HG03565 (cell line): ENCODE results near the gene PPP2R2C.

Source experiments
- ATAC-seq: cut with Tn5 transposase; IDR thresholded peaks from one replicate; pipeline ENCODE4 v1.9.1; 2021; ENCODE audit warnings: mild to moderate bottlenecking, moderate library complexity; ENCODE audit not compliant: unreplicated experiment

Gene PPP2R2C

GRCh38 chr4:6383929-6384328, 88.5 kb downstream of the PPP2R2C start:
- ATAC-seq = no peak

- no peak for ATAC-seq
Measured at GRCh38 chr4:6383009-6383404, 89.4 kb downstream of the PPP2R2C start.

- no peak for ATAC-seq
Measured at GRCh38 chr4:6381571-6382123, 90.8 kb downstream of the PPP2R2C start.

- no peak for ATAC-seq
Measured at GRCh38 chr4:6380746-6381410, 91.5 kb downstream of the PPP2R2C start.

GRCh38 chr4:6379767-6380745, 92.4 kb downstream of the PPP2R2C start:
- ATAC-seq = no peak

- no peak for ATAC-seq
Measured at GRCh38 chr4:6378493-6379445, 93.6 kb downstream of the PPP2R2C start.

GRCh38 chr4:6377626-6378492, 94.6 kb downstream of the PPP2R2C start:
- no peak for ATAC-seq

GRCh38 chr4:6375620-6376295, 96.7 kb downstream of the PPP2R2C start:
- no peak for ATAC-seq

- ATAC-seq = no peak
Measured at GRCh38 chr4:6374575-6374974, 97.8 kb downstream of the PPP2R2C start.

GRCh38 chr4:6373541-6374410, 98.6 kb downstream of the PPP2R2C start:
- no peak for ATAC-seq

GRCh38 chr4:6372649-6373525, 99.5 kb downstream of the PPP2R2C start:
- peak; percentile 56 for ATAC-seq

GRCh38 chr4:6371812-6372211, 100.6 kb downstream of the PPP2R2C start:
- ATAC-seq = no peak

GRCh38 chr4:6371271-6371670, 101.1 kb downstream of the PPP2R2C start:
- ATAC-seq = no peak

GRCh38 chr4:6369924-6370645, 102.3 kb downstream of the PPP2R2C start:
- no peak for ATAC-seq

- no peak for ATAC-seq
Measured at GRCh38 chr4:6369511-6369910, 102.9 kb downstream of the PPP2R2C start.

- no peak for ATAC-seq
Measured at GRCh38 chr4:6369035-6369434, 103.4 kb downstream of the PPP2R2C start.

- ATAC-seq = no peak
Measured at GRCh38 chr4:6368601-6369000, 103.8 kb downstream of the PPP2R2C start.
